GM23338 (cell line): ENCODE data around the gene ANKRD44.

Source experiments
- EZH2 ChIP-seq: fragments of 200-600 bp; sonication (generic); IDR thresholded peaks from one replicate; pipeline ENCODE4 v1.8.0; 2017; ENCODE audit warnings: antibody characterized with exemption, mild to moderate bottlenecking, low read depth; ENCODE audit not compliant: unreplicated experiment
- EZH2phosphoT487 ChIP-seq: fragments of 200-600 bp; sonication (generic); IDR thresholded peaks from one replicate; pipeline ENCODE4 v1.8.1; 2018; ENCODE audit warnings: antibody characterized with exemption; ENCODE audit not compliant: unreplicated experiment
- POLR2AphosphoS5 ChIP-seq: IDR thresholded peaks from 2 replicates; pipeline ENCODE4 v1.6.1; 2016; ENCODE audit warnings: antibody characterized with exemption, low read depth
- STAT1 ChIP-seq: IDR thresholded peaks from one replicate; pipeline ENCODE4 v1.6.1; 2016; ENCODE audit warnings: antibody characterized with exemption; ENCODE audit not compliant: unreplicated experiment
- TF ChIP-seq, protein P1 (sequence below), 2 experiments: fragments of 200-600 bp in 1 of 2; sonication (generic) in 1 of 2; conservative IDR thresholded peaks; 2 replicates each; pipeline versions ENCODE4 v1.5.1 to v1.6.1; 2016 to 2017; ENCODE audit warnings: antibody characterized with exemption in 2 of 2, low read depth in 2 of 2, mild to moderate bottlenecking in 2 of 2, moderate library complexity in 1 of 2
- TF ChIP-seq, protein P2 (sequence below): IDR thresholded peaks from one replicate; pipeline ENCODE4 v1.6.1; 2018; ENCODE audit warnings: antibody characterized with exemption; ENCODE audit not compliant: unreplicated experiment

DNA sequence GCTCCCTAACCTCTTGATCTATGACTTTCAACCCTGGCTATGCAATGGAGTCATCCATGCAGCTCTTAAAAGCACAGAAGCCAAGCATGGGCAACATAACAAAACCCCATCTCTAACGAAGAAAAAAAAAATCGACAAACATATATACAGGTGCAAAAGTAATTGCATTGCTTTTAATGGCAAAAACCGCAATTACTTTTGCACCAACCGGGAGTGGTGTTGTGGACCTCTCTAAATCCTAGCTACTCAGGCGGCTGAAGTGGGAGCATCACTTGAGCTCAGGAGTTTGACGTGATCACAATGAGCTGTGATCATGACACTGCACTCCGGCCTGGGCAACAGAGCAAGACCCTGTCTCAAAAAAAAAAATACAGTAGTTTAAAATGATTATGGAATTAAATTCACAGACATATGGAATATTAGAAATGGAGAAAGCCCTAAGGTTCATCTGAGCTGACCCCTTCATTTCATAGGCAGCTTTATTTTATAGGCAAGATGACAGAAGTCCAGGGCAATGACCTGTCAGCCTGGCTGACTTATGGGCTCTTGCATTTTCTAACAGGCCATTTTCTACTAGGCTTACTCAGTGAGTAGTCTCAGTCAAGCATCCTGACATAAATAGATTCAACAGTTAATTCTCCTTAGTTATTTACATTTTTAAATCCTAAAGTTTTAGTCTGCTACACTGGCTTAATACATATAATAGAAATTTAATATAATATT, 183.8 kb downstream of the ANKRD44 start:
- TF ChIP-seq EZH2 (no peak), EZH2phosphoT487 (no peak), STAT1 (no peak), POLR2AphosphoS5 (no peak)
- TF ChIP-seq, protein P1, sequence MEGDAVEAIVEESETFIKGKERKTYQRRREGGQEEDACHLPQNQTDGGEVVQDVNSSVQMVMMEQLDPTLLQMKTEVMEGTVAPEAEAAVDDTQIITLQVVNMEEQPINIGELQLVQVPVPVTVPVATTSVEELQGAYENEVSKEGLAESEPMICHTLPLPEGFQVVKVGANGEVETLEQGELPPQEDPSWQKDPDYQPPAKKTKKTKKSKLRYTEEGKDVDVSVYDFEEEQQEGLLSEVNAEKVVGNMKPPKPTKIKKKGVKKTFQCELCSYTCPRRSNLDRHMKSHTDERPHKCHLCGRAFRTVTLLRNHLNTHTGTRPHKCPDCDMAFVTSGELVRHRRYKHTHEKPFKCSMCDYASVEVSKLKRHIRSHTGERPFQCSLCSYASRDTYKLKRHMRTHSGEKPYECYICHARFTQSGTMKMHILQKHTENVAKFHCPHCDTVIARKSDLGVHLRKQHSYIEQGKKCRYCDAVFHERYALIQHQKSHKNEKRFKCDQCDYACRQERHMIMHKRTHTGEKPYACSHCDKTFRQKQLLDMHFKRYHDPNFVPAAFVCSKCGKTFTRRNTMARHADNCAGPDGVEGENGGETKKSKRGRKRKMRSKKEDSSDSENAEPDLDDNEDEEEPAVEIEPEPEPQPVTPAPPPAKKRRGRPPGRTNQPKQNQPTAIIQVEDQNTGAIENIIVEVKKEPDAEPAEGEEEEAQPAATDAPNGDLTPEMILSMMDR (conservative IDR thresholded peaks at IDR 0.05; ENCODE audit: low read depth in 2 of 2) = no peak
- TF ChIP-seq, protein P2, sequence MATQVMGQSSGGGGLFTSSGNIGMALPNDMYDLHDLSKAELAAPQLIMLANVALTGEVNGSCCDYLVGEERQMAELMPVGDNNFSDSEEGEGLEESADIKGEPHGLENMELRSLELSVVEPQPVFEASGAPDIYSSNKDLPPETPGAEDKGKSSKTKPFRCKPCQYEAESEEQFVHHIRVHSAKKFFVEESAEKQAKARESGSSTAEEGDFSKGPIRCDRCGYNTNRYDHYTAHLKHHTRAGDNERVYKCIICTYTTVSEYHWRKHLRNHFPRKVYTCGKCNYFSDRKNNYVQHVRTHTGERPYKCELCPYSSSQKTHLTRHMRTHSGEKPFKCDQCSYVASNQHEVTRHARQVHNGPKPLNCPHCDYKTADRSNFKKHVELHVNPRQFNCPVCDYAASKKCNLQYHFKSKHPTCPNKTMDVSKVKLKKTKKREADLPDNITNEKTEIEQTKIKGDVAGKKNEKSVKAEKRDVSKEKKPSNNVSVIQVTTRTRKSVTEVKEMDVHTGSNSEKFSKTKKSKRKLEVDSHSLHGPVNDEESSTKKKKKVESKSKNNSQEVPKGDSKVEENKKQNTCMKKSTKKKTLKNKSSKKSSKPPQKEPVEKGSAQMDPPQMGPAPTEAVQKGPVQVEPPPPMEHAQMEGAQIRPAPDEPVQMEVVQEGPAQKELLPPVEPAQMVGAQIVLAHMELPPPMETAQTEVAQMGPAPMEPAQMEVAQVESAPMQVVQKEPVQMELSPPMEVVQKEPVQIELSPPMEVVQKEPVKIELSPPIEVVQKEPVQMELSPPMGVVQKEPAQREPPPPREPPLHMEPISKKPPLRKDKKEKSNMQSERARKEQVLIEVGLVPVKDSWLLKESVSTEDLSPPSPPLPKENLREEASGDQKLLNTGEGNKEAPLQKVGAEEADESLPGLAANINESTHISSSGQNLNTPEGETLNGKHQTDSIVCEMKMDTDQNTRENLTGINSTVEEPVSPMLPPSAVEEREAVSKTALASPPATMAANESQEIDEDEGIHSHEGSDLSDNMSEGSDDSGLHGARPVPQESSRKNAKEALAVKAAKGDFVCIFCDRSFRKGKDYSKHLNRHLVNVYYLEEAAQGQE = no peak
